CD4-positive, alpha-beta T cell treated with Interferon gamma for 1 hour (primary cell): Measurements from ENCODE around the gene ADAP2.
A peak's percentile ranks its signal among the peaks of the same experiment; 100 is the strongest.
"Not testable (repeated sequence)": the region's sequence is repeated elsewhere in the genome, so short reads cannot be mapped to it uniquely, and the experiment has no call there.

Experiments
- DNase-seq: peaks from one replicate; pipeline ENCODE4 v3.0.0-alpha.2; 2020

Gene ADAP2

DNA sequence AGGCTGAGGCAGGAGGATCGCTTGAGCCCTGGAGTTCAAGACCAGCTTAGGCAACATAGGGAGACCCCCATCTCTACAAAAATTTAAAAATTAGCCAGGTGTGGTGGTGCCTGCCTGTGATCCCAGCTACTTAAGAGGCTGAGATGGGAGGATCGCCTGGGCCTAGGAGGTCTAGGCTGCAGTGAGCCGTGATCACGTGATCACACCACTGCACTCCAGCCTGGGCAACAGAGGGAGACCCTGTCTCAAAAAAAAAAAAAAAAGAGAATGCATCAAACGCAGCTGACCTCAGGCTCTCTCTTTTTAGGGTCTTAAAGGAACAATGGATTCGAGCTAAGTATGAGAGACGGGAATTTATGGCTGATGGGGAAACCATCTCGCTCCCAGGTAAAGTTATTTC, 9.8 kb downstream of the ADAP2 start:
- not testable (repeated sequence) for DNase-seq

DNA sequence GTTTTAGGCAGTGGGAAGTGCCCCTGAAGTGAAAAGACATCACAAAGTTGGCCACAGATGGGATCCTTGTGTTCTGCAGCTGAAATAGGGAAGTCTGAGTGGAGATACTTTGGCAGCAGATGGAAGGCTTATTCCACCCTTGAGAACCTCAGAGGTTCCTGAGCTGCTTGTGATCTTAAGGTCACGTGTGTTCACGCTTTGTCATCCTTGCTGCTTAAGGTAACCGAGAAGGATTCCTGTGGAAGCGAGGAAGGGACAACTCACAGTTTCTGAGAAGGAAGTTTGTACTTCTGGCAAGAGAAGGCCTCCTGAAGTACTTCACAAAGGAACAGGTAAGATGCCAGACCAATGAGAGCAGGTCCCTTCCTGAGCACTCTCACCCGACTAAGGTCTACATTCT, 12.2 kb downstream of the ADAP2 start:
- DNase-seq: no peak

DNA sequence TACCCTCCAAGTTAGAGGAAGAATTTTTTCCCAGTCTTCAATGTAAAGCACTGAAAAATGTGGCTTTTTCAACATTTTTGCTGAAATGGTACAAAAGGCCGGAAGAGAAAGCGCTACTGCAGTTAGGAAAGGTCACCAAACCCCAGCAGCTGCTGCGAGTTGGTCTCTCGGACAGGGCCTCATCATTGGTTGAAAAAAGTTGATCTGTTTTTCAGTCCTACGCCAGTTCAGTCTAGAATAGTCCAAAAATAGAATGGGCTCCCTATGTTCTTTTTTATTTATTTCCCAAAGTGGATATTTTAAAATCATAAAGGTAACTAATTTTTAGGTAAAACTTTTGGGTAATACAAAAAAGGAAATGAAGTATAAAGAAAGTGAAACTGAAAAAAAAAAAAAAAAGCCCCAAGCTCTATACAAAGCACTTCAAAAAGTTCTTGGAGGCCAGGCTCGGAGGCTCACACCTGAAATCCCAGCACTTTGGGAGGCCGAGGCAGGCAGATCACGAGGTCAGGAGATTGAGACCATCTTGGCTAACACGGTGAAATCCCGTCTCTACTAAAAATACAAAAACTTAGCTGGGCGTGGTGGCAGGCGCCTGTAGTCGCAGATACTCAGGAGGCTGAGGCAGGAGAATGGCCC, 17.4 kb downstream of the ADAP2 start:
- no peak for DNase-seq

DNA sequence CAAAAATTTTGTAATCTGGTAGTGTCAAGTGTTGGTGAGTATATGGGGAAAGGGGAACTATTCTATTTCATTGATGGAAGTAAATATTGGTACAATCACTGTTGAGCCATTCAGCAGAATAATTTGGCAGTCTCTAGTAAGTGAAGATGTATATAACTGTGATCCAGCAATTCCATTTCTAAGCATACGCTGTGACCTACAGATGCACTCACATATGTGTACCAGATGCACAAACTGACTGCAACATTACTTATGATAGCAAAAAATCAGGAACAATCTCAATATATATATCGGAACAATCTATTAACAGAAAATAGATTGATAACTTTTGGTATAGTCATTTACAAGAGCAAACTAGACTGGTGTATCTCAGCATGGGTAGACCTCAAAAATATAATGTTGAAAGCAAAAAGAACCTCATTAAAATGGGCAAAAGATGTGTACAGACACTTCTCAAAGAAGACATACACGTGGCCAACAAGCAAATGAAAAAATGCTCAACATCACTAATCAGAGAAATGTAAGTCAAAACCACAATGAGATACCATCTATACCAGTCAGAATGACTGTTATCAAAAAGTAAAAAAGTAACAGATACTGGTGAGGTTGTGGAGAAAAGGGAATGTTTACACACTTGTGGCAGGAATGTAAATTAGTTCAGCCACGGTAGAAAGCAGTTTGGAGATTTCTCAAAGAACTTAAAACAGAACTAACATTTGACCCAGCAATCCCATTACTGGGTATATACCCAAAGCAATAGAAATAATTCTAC, 20.7 kb downstream of the ADAP2 start:
- no peak for DNase-seq

DNA sequence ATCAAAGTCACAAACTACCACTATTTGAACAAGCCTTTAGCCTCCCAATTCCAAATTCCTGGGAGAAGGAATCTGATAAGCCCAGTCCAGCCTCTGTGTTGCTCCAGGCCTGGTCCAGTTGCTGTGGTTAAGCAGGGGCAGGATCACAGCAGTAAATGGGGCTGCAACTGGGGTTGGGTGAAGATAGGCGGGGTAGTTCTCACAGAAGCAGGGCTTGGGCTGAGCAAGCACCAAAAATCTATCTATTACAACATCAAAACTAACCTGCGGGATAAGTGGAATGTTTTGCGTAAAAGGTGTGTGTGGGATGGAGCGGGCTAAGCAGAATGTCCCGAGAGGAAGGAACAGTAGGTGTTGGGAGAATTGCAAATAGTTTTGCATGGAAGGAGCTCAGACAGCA, 26.1 kb downstream of the ADAP2 start:
- no peak for DNase-seq

DNA sequence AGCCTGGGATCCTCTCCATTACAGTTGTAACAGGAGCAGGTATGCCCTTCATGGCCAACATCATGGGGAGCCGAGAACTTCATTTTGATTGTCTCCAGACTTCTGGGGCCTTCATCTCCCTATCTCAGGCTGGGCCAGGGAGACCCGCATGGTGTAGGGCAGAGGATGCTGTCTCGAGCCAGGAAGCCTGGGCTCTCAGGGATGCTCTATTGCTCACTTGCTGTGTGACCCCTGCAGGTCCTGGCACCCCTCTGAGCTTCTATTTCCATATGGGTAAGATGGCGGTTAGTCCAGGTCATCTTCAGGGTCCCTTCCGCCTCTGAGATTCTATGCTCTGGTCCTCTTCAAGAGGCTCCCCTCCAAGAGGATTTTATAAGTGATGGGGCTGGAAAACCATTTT, 28.4 kb downstream of the ADAP2 start:
- DNase-seq: no peak

DNA sequence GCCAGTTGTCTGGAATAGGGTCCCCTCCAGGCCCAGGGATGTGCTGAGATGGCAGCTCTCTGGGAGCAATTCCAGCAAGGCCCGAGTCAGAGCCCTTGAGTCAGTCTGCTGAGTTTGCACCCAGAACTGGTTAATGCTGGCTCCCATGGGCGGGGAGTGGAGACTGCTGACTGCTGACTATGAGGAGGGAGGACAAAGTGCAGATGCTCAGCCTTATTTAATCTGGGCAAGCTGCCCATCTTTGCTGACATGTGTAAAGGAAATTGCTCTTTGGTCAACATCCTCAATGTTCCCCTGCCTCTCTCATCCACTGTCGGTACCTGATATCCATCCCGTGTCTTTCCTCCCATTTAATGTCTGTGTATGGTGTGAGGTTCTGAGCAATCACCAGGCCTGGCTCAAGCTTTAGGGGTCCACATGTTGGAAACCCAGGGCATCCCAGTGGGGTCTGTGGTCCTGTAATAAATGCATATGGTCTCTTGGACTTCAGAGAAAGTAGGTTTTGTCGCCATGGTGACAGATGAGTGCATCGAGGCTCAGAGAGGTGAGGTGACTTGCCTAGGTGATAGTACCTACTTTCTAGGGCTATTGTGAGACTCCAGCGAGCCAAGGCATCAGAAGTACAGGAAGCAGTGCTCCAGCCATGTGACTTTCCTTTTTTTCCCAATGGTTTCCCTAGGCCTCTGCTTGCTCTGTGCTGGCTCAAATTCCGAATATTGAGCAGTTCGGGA, 29.1 kb downstream of the ADAP2 start:
- DNase-seq: no peak

DNA sequence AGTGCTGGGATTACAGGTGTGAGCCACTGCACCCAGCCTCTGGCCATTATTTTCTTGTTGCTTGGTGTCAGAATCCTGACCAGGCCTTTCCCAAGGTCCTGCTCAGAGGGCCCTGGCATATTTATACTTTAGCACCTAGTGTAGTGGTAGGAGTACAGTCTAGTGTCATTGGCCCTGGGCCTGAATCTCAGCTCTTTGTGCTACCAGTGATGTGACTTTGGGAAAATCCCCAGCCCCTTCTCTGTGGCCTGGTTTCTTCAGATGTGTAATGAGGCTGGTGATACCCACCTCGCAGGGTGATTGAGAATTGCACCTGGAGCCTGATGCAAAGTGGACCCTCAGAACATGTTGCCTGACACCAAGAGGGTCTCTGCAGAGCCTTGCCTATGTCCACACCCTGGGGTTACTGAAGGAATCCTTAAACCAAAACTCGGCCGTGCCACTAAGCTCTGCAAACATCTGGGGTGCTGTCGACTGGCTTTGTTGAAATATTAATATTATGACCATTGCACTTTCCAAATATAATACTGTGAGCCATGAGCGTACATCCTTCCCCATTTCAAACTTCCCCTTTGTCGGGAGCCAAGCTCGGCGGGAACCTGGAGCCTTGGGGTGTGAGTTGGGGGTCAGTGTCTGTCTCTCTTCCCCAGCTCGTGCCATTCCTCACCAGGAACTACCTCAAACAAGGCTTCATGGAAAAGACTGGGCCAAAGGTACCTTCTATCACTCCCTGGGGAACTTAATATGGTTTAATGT, 31.1 kb downstream of the ADAP2 start:
- no peak for DNase-seq

DNA sequence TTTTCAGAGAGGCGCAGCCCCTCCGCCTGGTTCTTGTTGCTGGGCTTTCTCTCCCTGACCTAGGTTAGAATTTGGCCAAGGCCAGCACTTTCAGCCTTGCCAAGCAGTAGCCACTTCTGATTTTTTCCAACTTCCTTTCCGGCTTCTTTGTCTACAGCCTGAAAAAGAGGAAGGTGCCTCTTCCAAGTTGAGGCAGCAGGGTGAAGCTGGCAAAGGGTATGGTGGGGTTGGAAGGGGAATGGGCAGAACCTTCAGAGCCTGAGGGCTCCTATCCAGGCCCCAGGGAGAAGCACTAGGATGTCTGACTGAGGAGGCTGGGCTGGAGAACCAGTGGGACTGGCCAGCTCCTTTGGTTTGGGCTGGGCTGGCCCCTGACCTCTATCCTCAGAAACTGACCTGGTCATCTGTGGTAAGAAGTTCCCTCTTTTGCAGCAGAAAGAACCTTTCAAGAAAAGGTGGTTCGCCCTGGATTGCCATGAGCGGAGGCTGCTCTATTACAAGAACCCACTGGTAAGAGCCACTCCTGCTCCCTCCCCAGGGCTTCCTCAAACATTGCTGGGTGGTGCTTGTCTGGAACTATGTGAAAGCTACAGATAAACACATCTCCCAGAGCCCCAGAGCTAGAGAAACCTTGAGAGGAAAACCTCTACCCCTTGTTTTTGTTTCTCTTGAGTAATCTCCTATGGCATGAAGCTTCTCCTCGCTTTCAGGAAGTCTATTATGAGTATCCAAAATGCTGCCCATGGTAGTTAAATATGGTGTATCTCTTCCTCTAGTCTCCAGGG, 32.5 kb downstream of the ADAP2 start:
- no peak for DNase-seq

DNA sequence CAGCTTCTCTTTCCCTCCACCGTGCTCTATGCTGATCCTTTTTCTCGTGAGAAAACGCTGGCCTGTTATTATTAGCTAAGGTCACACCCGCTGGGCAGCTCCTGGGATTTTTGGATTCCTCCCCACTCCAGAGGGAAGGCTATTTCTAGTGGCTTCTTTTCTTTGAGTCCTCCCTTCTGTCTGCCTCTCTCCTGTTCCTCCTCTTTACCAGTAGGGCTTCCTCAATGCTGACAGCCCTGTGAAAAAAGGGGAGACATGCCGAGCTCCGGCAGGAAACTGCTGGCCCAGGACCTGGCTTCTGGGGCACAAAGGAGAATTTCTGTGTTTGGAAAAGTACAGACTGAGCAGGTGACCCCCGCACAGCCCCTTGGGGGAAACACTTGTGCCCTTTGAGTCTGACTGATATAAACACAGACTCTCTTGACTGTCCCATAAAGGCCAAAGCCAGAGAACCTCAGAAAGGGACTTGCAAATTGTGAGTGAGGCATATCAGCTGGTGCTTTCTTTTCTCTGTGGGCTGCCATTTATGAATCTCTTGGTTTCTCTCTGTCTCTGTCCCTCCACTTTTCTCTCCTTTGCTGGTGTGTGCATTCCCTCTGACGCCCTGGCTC, 35.1 kb downstream of the ADAP2 start:
- DNase-seq: no peak

DNA sequence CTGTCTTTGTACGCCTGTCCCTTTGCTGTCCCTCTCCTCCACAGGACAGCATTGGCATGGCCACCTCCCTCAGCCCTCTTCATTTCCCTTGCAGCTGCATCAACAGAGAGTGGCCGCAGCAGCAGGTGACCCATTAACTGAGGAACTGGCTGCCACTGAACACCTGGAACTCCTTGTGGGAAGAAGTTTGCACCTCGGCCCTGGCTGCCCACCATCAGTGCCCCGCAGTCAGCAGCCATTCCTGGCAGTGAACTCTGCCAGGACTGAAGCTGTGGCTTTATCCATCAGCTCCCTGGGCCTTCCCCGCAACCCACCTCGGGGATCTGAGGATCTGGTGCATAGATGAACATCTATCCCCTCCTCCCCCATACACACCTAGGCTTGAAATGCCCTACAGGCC, 36.0 kb downstream of the ADAP2 start:
- no peak for DNase-seq

DNA sequence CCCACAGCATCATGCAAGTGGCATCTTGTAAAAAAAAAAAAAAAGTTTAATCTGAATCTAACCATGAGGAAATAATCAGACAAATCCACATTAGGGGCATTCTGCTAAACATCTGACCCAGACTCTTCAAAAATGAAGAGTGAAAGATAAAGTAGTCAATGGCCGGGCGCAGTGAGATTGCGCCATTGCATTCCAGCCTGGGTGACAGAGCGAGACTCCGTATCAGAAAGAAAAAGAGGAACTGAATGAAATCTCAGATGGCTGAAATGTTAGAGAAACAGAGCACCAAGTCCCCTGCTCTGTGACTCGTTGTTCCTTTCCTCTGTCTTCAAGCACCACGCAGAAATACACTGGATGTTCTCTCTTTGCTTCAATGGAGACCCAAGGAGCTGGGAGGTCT, 36.4 kb downstream of the ADAP2 start:
- peak; percentile 40 for DNase-seq

DNA sequence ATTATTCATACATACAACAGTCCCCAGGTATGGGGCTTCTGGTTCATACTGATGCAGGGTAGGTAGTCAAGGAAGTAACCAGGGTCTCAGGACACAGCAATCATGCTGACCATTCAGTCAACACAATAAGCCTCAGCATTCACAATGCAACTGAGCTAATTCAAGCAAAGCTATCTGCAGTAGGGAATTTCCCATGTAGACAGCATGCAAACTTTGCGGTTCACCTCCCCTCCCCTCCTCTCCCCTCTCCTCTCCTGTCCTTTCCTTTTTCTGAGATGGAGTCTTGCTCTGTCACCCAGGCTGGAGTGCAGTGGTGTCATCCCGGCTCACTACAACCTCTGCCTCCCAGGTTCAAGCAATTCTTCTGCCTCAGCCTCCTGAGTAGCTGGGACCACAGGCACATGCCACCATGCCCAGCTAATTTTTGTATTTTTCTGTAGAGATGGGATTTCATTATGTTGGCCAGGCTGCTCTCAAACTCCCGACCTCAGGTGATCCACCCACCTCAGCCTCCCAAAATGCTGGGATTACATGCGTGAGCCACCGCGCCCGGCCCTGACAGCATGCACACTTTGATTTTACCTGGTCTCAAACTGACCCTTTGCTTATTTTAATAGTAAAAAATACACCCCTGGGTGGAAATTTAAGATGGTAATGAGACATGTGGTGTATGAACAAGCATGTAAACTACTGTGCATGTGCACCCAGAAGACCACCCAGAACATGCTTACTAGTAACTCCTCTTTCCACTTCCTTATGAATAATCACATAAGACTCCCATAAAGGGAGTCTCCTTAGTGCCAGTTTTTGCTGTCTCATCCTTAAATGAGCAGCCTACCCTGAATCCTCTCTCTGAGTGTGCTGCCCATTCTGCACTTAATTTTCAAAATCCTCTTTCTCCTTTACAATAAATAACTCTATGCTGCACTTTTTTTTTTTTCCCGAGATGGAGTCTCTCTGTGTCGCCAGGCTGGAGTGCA, 39.8 kb downstream of the ADAP2 start:
- DNase-seq: no peak

DNA sequence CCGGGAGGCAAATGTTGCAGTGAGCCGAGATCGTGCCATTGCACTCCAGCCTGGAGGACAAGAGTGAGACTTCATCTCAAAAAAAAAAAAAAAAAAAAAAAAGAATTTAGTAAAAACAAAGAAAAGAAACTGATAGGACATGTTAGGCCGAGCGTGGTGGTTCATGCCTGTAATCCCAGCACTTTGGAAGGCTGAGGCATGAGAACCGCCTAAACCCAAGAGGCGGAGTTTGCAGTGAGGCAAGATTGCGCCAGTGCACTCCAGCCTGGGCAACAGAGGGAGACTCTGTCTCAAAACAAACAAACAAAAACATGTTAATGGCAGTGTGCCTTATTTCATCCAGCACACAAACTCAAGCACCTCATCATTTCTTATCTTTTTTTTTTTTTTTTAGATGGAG, 42.6 kb downstream of the ADAP2 start:
- DNase-seq: not testable (repeated sequence)

DNA sequence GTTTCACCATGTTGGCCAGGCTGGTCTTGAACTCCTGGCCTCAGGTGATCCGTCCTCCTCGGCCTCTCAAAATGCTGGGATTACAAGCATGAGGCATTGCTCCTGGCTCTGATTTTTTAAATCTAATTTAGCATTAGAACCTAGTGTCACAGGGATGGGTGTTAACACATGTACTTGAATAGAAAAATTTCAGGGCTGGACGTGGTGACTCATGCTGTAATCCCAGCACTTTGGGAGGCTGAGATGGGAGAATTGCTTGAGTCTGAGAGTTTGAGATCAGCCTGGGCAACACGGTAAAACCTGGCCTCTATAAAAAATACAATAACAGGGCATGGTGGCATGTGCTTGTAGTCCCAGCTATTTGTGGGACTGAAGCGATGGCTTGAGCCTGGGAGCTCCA, 43.1 kb downstream of the ADAP2 start:
- no peak for DNase-seq

DNA sequence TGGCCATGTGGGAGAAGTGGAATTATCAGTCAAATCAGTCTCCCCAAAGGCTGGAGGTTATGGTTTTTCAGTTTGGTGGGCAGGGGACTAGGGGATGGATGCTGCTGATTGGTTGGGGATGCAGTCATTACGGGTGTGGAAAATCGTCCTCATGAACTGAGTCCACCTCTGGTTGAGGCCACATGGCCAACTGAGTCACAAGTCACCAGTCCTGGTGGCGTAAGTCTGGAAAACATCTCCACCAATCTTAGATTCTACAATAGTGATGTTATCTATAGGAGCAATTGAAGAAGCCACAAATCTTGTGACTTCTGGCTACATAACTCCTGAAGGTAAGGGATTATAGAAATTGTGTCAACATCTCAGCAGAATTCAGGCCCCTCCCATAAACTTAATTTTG, 43.9 kb downstream of the ADAP2 start:
- DNase-seq: no peak

DNA sequence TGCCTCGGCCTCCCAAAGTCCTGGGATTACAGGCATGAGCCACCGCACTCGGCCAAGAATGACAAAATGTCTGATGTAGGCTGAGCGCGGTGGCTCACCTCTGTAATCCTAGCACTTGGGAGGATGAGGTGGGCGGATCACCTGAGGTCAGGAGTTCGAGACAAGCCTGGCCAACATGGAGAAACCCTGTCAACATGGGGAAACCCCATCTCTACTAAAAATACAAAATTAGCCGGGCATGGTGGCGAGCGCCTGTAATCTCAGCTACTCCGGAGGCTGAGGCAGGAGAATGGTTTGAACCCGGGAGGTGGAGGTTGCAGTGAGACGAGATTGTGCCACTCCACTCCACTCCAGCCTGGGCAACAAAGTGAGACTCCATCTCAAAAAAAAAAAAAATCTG, 46.2 kb downstream of the ADAP2 start:
- DNase-seq: not testable (repeated sequence)

DNA sequence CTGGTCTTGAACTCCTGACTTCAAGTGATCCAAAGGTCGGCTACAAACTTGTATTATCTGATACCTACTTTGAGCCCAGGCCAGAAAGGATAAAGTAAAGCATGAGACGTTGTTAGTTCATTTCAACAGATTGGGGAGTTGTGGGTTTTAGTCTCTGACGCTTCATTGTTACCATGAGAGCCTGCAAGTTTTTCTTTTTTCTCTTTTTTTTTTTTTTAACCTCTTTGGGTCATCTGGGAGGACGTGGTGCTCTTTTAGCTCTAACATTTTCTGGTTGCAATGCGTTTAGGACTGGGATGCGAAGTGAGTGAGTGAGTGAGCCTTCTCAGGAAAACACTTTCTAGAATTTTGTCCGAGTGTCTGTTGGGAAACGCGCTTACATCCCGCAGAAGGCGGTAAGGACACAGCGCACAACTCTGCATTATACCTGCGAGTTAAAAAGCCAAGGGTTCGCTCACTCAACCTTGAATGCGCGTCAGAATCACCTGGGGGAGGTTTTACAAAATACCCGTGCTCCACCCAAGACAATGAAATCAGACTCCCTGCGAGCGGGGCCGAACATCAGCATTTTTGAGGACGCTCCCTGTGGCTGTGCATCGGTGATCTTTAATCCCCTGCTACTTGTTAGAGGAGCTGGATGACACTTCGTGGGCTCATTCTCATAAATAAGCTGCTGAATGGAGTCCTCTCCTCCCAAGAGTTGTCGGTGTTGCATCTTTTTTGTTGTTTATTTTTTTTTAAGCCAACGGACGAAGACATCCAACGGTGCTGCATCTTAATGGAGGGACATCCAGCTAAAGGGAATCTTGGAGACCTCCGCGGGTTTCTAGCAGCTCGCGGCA, 48.5 kb downstream of the ADAP2 start:
- peak; percentile 42 for DNase-seq

DNA sequence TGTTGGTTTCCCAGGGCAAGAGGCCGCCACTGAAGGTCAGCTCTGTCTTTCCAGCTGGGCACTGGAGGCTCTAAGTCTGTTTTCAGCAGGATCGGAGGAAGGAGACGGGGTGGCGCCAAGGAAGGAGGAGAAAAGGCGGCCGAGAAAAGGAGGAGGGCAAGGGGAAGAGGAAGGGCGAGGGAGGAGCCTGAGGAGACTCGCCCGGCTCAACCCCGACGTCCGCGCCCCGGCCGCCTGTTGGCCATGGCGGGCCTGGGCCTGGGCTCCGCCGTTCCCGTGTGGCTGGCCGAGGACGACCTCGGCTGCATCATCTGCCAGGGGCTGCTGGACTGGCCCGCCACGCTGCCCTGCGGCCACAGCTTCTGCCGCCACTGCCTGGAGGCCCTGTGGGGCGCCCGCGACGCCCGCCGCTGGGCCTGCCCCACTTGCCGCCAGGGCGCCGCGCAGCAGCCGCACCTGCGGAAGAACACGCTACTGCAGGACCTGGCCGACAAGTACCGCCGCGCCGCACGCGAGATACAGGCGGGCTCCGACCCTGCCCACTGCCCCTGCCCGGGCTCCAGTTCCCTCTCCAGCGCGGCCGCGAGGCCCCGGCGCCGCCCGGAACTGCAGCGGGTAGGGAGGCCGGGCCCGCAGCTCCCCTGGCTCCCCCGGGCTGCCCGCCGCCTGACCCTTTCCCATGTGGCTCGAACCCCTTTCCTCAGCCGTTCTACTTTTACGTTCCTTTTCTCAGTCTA, 49.3 kb downstream of the ADAP2 start, which contains the start of gene RNF135:
TSS of gene RNF135 (plus strand) at position 209 of the 737 bp plus-strand sequence. CDS start at position 244, 35 bp downstream.
- peak; percentile 61 for DNase-seq
